Measurements from ENCODE around the gene C10orf95. TPM values are rescaled to one million over a fixed set of nuclear protein-coding genes. Genes with fewer than 3 reads are reported as not detected.

Gene C10orf95
- polyA plus RNA-seq, 1 of the 3 experiments (the other 2 are of a cell fraction): 0.07 TPM

GRCh38 chr10:102424145-102424544 lies 27.2 kb downstream of the C10orf95 start:
- Histone ChIP-seq H3K27ac (ENCODE audit: low read depth in 2 of 2, low read length in 1 of 2) (no peak overlapping the region), H3K79me2 (ENCODE audit: insufficient read depth) (no peaks in the 10 kb centered on the region), H4K20me1 (ENCODE audit: insufficient read depth) (no peaks in the 10 kb centered on the region), H3K36me3 (replicated peaks in 1 of 2; ENCODE audit: control insufficient read depth in 1 of 2, insufficient read depth in 2 of 2, low read length in 1 of 2) (peaks cover 0 to 21% of the 10 kb centered on the region in 2 experiments), H3K4me1 (ENCODE audit: control insufficient read depth in 1 of 2, insufficient read depth in 2 of 2, low read depth in 1 of 2, low read length in 1 of 2) (peaks cover 0 to 24% of the 10 kb centered on the region in 2 experiments; a peak in 2 of 4 replicates), H3K9me3 (no peaks in the 10 kb centered on the region), H3K9ac (no peak overlapping the region), H3F3A (replicated peaks; ENCODE audit: insufficient read depth) (peaks cover 19% of the 10 kb centered on the region), H3K27me3 (ENCODE audit: insufficient read depth) (no peaks in the 10 kb centered on the region), H2AFZ (ENCODE audit: low read depth) (no peak overlapping the region), H3K4me2 (no peak overlapping the region), H3K4me3 (ENCODE audit: low read depth in 2 of 2, low read length in 1 of 2) (no peak overlapping the region), H3K9me2 (no peaks in the 10 kb centered on the region)
- no peak for DNase-seq
- TF ChIP-seq TAF1 (IDR thresholded peaks at IDR 0.05; ENCODE audit: borderline replicate concordance, low read depth, low read length): no peak
- no peak for TF ChIP-seq RAD21 (IDR thresholded peaks at IDR 0.05; ENCODE audit: low read length)
- no peak for TF ChIP-seq TCF12 (IDR thresholded peaks at IDR 0.05)
- TF ChIP-seq GATA2 (CRISPR knock-in tag; IDR thresholded peaks at IDR 0.05): no peak
- TF ChIP-seq NFIC (IDR thresholded peaks at IDR 0.05; ENCODE audit: borderline replicate concordance): no peak
- TF ChIP-seq ELF1 (IDR thresholded peaks at IDR 0.05): no peak
- no peak for TF ChIP-seq PBX3 (IDR thresholded peaks at IDR 0.05)
- no peak for TF ChIP-seq CTCF (IDR thresholded peaks at IDR 0.05)
- no peak for TF ChIP-seq SMC3 (IDR thresholded peaks at IDR 0.05; ENCODE audit: low read depth, low read length)
- no peak for TF ChIP-seq CHD2 (IDR thresholded peaks at IDR 0.05; ENCODE audit: low read length, partially characterized antibody)
- no peak for TF ChIP-seq RXRA (IDR thresholded peaks at IDR 0.05; ENCODE audit: borderline replicate concordance, low read depth)
- TF ChIP-seq MEF2A (IDR thresholded peaks at IDR 0.05; ENCODE audit: borderline replicate concordance, low read depth): no peak
- TF ChIP-seq FOXM1 (IDR thresholded peaks at IDR 0.05; ENCODE audit: low read depth): no peak
- WGBS (ENCODE audit: low lambda C conversion rate): 83% methylated on average over 7 of the region's 9 CpGs
- ChIA-PET POLR2A (interaction anchor here (1.1 to 3.3 kb wide), 4 partner anchors 8 to 30 kb away, joined by 4 to 11 read pairs (median 5); partner anchors contain the start of genes CUEDC2 and NFKB2), CTCF (interaction anchor here (0.9 to 18.3 kb wide), 12 partner anchors 8 to 197 kb away, joined by 3 to 359 read pairs (median 21); partner anchors contain the start of genes CUEDC2, ELOVL3 and NFKB2)

- H3F3A ChIP-seq (replicated peaks; ENCODE audit: insufficient read depth): peaks cover 19% of the 10 kb centered on the region
- H3K9ac ChIP-seq: no peak overlapping the region
- 95% methylated on average over 8 of the region's 13 CpGs for WGBS (ENCODE audit: low lambda C conversion rate)
- H3K4me3 ChIP-seq (ENCODE audit: low read depth in 2 of 2, low read length in 1 of 2): no peak overlapping the region
- H3K9me3 ChIP-seq: no peaks in the 10 kb centered on the region
- no peak for DNase-seq
- ChIA-PET POLR2A (interaction anchor here (0.9 to 3.3 kb wide), 6 partner anchors 9 to 29 kb away, joined by 4 to 11 read pairs (median 4); partner anchors contain the start of genes C10orf95, CUEDC2 and NFKB2), CTCF (interaction anchor here (0.6 to 18.3 kb wide), 22 partner anchors 8 to 270 kb away, joined by 3 to 359 read pairs (median 5); partner anchors contain the start of genes C10orf95, CUEDC2, ELOVL3 and NFKB2)
- H3K36me3 ChIP-seq (replicated peaks in 1 of 2; ENCODE audit: control insufficient read depth in 1 of 2, insufficient read depth in 2 of 2, low read length in 1 of 2): peaks cover 0 to 21% of the 10 kb centered on the region in 2 experiments
- H3K27me3 ChIP-seq (ENCODE audit: insufficient read depth): no peaks in the 10 kb centered on the region
- peaks cover 0 to 28% of the 10 kb centered on the region in 2 experiments; a peak in 2 of 4 replicates for H3K4me1 ChIP-seq (ENCODE audit: control insufficient read depth in 1 of 2, insufficient read depth in 2 of 2, low read depth in 1 of 2, low read length in 1 of 2)
- no peak overlapping the region for H2AFZ ChIP-seq (ENCODE audit: low read depth)
- no peak overlapping the region for H3K27ac ChIP-seq (ENCODE audit: low read depth in 2 of 2, low read length in 1 of 2)
- H3K79me2 ChIP-seq (ENCODE audit: insufficient read depth): no peaks in the 10 kb centered on the region
- H3K9me2 ChIP-seq: no peaks in the 10 kb centered on the region
- TF ChIP-seq CHD2 (IDR thresholded peaks at IDR 0.05; ENCODE audit: low read length, partially characterized antibody) (no peak), SMC3 (IDR thresholded peaks at IDR 0.05; ENCODE audit: low read depth, low read length) (no peak), SIN3A (IDR thresholded peaks at IDR 0.05; ENCODE audit: borderline replicate concordance, low read depth, low read length) (no peak), YY1 (IDR thresholded peaks at IDR 0.05; ENCODE audit: low read depth) (no peak), EZH2phosphoT487 (IDR thresholded peaks at IDR 0.05; ENCODE audit: borderline replicate concordance, low read depth) (no peak)
- H3K4me2 ChIP-seq: no peak overlapping the region
- H4K20me1 ChIP-seq (ENCODE audit: insufficient read depth): no peaks in the 10 kb centered on the region
Measured at GRCh38 chr10:102423372-102423968, 27.9 kb downstream of the C10orf95 start.

All from SK-N-SH (cell line).